DMS53 treated with DMSO at 0.1 percent for 48 hours (cell line): ENCODE data around the gene SLC16A10.
A peak's percentile ranks its signal among the peaks of the same experiment; 100 is the strongest.
"Not testable (repeated sequence)": the region's sequence is repeated elsewhere in the genome, so short reads cannot be mapped to it uniquely, and the experiment has no call there.

ENCODE experiments used
- DNase-seq: peaks from one replicate; lab custom pipeline; 2025; ENCODE audit not compliant: unreplicated experiment; lab: John Stamatoyannopoulos, UW

SLC16A10 gene

GRCh38 chr6:111255838-111256237 lies 168.5 kb downstream of the SLC16A10 start:
- not testable (repeated sequence) for DNase-seq

DNA sequence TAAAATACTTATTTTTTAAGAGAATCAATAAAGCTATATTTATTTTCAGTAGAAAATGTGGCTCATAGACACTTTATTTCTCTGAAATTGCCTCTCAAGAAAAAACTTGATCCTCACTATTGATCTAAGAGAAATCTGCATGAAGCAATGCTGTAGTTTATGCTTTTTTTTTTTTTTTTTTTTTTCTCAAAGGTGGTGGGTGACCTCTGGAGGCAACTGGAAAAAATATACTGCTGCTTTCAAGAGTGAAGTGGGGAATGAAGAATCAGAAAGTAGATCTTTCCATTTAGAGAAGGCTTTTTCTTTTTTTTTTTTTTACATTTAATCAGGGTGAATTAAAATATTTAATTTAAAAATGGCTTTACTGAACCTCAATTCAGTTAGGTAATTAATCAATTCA lies 169.3 kb downstream of the SLC16A10 start:
- DNase-seq, result no peak

- no peak for DNase-seq
Measured at GRCh38 chr6:111258010-111258409, 170.7 kb downstream of the SLC16A10 start.

GRCh38 chr6:111258615-111259088 lies 171.3 kb downstream of the SLC16A10 start:
- no peak for DNase-seq

- peak; percentile 90 for DNase-seq
Measured at GRCh38 chr6:111259089-111259831, 172.0 kb downstream of the SLC16A10 start.

DNA sequence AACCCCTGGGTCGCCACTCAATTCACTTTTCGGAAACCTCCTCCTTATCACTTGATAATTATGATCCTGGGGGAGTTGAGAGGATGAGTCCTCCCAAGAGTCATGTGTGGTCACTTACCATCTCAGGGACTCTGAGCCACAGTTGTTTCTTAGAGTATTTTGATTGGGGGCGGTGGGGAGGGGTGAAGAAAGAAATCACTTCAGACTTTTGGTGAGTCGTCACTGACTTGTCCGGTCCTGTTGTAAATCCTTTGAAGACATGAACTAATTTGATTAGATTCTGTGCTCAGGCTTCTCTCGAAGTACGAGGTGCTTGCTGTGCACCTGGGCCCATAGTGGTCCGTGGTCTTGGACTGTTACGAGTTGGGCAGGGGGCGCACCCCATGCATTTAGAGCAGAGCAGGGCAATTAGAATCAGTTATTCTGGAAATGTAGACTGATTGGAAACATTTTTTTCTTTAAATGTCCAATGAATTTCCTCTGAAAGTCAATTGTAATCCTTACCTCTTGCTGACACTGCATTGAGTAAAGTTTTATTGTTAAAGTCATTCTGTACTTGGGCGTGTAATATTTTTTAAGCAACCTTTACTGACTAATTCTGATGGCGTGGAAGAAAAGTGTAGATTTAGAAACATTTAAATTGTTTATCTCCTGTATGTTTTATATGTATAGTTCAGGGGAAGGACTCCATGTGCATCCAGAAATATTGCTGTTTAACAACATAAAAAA lies 173.4 kb downstream of the SLC16A10 start:
- DNase-seq, result no peak

DNA sequence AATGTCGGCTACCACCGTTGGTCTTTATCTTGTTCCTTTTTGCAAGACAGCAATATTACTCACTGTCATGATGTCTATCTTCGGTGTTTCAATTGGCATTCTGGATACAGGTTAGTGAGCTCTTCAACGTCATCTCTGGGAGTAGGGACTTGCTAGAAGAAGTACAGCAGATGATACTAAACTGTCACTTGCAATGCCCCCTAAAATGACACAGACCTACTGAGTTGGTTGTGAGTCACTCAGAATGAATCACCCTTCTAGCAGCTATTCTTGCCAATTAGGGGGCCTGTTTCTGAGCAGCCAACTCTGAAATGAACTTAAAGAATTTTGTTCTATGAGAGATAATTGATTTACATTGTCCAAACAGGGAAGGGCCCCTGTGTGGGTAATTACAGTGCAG lies 176.5 kb downstream of the SLC16A10 start:
- no peak for DNase-seq

DNA sequence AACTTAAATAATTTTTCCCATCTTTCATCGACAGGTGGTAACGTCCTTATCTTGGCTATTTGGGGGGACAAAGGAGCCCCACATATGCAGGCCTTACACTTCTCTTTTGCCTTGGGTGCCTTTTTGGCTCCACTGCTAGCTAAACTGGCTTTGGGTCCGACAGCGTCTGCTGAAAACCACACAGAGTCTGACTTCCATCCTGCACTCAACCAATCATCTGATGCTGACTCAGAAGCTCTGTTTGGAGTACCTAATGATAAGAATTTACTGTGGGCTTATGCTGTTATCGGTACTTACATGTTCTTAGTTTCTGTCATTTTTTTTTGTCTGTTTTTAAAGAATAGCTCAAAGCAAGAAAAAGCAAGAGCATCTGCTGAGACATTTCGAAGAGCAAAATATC lies 178.5 kb downstream of the SLC16A10 start:
- no peak for DNase-seq

GRCh38 chr6:111266276-111266675 lies 179.0 kb downstream of the SLC16A10 start:
- no peak for DNase-seq

DNA sequence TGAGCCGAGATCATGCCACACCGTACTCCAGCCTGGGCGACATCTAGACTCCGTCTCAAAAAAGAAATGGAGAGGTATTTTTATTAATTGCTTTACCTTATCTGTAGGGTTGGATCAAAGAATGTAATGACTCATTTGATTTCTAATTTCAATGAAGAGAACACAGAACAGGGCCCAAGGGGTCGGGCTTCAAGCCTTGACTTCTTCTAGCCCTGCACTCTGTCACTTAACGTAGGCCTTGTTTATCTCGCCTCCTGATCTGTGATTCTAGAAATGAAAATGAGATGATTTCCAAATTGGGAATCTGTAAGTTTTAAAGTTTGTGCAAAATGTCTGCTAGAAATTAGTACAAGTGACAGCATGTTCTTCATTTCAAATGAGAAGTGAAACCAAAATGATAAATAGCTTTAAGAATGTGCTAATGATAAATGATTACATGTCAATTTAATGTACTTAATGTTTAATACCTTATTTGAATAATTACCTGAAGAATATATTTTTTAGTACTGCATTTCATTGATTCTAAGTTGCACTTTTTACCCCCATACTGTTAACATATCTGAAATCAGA lies 180.5 kb downstream of the SLC16A10 start:
- DNase-seq, result no peak

- DNase-seq, result no peak
Measured at GRCh38 chr6:111269401-111269970, 182.2 kb downstream of the SLC16A10 start.

DNA sequence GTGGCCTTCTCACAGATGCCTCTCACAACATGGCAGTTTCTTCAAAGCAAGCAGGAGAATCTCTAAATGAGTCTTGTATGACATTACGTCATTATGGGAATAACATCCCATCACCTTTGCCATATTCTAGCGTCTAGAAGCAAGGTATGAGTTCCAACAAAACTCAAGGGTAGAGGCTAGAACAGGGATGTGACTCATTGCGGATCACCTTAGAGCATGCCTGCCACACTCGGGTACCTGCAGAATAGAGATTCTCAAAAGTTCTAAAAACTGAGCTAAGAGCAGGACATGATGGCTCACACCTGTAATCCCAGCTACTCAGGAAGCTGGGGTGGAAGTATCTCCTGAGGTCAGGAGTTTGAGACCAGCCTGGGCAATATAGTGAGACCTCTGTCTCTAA lies 182.8 kb downstream of the SLC16A10 start:
- no peak for DNase-seq

DNA sequence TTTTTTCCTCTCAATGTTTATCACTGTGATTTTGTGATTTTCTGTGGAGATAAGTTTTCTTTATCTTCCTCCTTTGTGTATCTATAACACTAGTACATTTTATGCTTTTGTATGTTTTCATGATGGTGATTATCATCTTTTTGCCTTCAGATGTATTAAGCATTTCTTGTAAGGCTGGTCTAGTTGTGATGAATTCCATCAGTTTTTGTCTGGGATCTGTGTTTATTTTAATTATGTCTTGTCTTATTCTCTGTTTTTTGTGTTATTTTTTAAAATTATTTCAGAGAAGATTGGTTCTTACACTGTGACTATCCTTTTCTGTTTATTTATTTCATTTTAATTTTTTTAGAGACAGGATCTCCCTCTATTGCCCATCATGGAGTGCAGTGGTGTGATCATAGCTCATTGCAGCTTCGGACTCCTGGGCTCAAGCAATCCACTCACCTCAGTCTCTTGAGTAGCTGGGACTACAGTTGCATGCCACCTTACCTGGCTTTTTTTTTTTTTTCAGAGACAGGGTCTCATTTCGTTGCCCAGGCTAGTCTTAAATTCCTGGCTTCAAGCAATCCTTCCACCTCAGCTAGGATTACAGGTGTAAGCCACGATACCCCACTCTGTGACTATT lies 187.4 kb downstream of the SLC16A10 start:
- no peak for DNase-seq

DNA sequence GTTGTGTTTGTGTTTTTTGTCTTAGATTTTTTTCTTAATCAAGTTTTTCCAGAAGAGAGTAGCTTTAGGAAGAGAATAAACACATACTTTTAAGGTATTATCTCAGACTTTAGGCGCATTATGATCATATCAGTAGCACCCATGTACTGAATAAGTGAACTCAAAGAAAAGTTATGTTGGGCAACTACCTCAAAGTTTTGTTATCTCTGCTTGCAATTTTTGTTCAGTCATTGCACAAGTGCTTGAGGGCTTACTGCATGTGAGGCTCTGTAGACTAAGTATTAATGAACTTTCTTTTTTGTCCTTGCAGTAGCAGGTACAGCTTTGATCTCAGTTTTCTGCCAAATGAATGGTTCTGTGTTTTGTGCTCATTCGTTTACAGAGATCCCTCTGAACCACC lies 189.0 kb downstream of the SLC16A10 start:
- no peak for DNase-seq

GRCh38 chr6:111276736-111277135 lies 189.4 kb downstream of the SLC16A10 start:
- DNase-seq, result no peak

DNA sequence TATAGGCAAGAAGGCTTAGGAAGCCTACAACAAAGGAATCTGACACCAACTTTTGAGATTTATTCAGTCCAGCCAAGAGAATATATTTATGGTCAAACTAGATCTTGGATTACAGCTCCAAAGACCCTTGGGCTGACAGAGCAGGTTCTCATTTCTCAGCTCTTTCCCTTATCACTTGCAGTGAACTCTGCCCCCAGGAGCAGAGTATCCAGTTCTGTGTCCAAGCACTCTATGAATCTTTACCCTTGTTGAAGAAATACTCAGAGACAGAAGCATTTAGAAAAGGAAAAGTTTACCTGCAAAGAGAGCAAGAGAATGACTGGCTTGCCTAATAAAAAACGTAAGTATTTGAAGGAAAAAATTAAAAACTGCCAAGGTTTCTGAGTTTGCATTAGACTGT lies 190.5 kb downstream of the SLC16A10 start:
- no peak for DNase-seq

- no peak for DNase-seq
Measured at GRCh38 chr6:111278731-111279130, 191.4 kb downstream of the SLC16A10 start.

GRCh38 chr6:111280445-111280955 lies 193.2 kb downstream of the SLC16A10 start:
- no peak for DNase-seq
